T-helper 17 cell (primary cell): ENCODE measurements around the gene SLC12A8. TPM values are rescaled to one million over a fixed set of nuclear protein-coding genes. Genes with fewer than 3 reads are reported as not detected.
A peak's percentile ranks its signal among the peaks of the same experiment; 100 is the strongest.

Experiments used
- ATAC-seq: fragments of 150-1000 bp; cut with Tn5 transposase; 2 replicates; pipeline ENCODE4 v1.10.0; 2021; ENCODE audit warnings: mild to moderate bottlenecking, moderate library complexity
- DNase-seq, 3 donors: peaks; one replicate each; pipeline versions ENCODE4 v3.0.0 to v3.0.0-alpha.2; 2020 to 2021
- H3K9me3 ChIP-seq: one replicate; pipeline ENCODE4 v1.7.0; 2013; ENCODE audit warnings: low read length, mild to moderate bottlenecking; ENCODE audit not compliant: control insufficient read depth, poor library complexity, severe bottlenecking
- H3K27ac Mint-ChIP-seq: one replicate; pipeline ENCODE4 v1.8.0; 2022; ENCODE audit warnings: mild to moderate bottlenecking, moderate library complexity, mixed read lengths
- H3K27me3 Mint-ChIP-seq: one replicate; pipeline ENCODE4 v1.8.0; 2022; ENCODE audit warnings: mixed read lengths
- H3K36me3 Mint-ChIP-seq: one replicate; pipeline ENCODE4 v1.8.0; 2022; ENCODE audit warnings: low read depth, mixed read lengths
- H3K4me1 Mint-ChIP-seq: one replicate; pipeline ENCODE4 v1.8.0; 2022; ENCODE audit warnings: mild to moderate bottlenecking, mixed read lengths
- H3K4me3 Mint-ChIP-seq: one replicate; pipeline ENCODE4 v1.8.0; 2022; ENCODE audit warnings: mild to moderate bottlenecking, moderate library complexity, mixed read lengths
- total RNA-seq, 4 donors: library from RNA in 2 of 4; stranded (reverse) in 2 of 4; gene quantifications; one replicate each; pipeline ENCODE4 v1.2.3 and lab custom pipeline; 2022 to 2026

The SLC12A8 gene
- total RNA-seq, 2 donors from 2014 or later = 0.40 TPM; not detected in 1

- H3K36me3 Mint-ChIP-seq = peaks cover 2% of the 10 kb centered on the region
- H3K4me3 Mint-ChIP-seq = no peak overlapping the region
- no peak for DNase-seq
- no peak overlapping the region for H3K27ac Mint-ChIP-seq
- no peak for ATAC-seq
- peaks cover 11% of the 10 kb centered on the region for H3K4me1 Mint-ChIP-seq
- H3K9me3 ChIP-seq = no peaks in the 10 kb centered on the region
- no peaks in the 10 kb centered on the region for H3K27me3 Mint-ChIP-seq
Measured at GRCh38 chr3:125126323-125126722, 86.2 kb downstream of the SLC12A8 start.

GRCh38 chr3:125125821-125126245 is 86.7 kb downstream of the SLC12A8 start:
- no peaks in the 10 kb centered on the region for H3K9me3 ChIP-seq
- no peak for DNase-seq
- no peak overlapping the region for H3K27ac Mint-ChIP-seq

GRCh38 chr3:125123451-125124305 is 88.9 kb downstream of the SLC12A8 start:
- peak overlapping the region; percentile 12 for H3K4me3 Mint-ChIP-seq
- peaks cover 5% of the 10 kb centered on the region for H3K27me3 Mint-ChIP-seq
- no peaks in the 10 kb centered on the region for H3K9me3 ChIP-seq
- no peak overlapping the region for H3K27ac Mint-ChIP-seq
- ATAC-seq = no peak
- DNase-seq = no peak
- peaks cover 19% of the 10 kb centered on the region for H3K4me1 Mint-ChIP-seq
- H3K36me3 Mint-ChIP-seq = peaks cover 2% of the 10 kb centered on the region

More at GRCh38 chr3:125125821-125126245, 86.7 kb downstream of the SLC12A8 start:
- ATAC-seq = peak; percentile 32
- H3K27me3 Mint-ChIP-seq = no peaks in the 10 kb centered on the region
- no peak overlapping the region for H3K4me3 Mint-ChIP-seq
- peaks cover 15% of the 10 kb centered on the region for H3K4me1 Mint-ChIP-seq
- H3K36me3 Mint-ChIP-seq = peaks cover 2% of the 10 kb centered on the region

DNA sequence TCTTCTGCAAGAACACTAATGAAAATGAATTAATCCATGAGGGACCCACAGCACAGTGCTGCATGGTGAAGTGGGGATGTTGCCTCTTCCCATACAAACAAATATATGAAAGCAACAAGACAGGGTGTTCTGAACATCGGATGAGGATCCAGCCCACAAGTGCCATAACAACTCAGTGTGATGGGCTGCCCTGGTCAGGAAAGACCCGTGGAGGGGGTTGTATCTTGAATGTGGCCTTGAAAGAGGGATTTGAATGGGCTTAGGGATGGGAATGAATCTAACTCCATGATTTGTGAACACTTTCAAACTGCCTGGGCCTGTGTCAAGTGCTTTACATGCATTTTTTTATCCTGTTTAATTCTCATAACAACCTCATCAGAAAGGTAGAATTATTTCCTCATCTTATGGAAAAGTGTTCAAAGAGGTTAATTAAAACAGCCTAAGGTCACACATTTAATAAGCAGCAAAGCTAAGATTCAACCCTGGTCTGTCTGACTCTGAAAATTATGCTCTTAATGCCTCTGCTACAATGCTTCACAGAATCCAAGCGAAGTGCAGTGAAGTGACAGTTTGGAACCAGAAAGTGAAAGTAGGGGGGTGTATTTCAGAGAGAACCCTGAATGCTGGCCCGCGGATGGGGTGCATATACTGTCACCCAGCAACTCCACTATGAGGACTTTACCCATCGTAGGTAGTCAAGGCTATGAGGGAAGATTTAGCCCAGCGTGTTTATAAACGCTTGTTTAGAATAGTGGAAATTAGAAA is 91.1 kb downstream of the SLC12A8 start:
- H3K27me3 Mint-ChIP-seq = peaks cover 5% of the 10 kb centered on the region
- ATAC-seq = peak; percentile 37
- no peak for DNase-seq
- peaks cover 17% of the 10 kb centered on the region for H3K4me1 Mint-ChIP-seq
- no peaks in the 10 kb centered on the region for H3K9me3 ChIP-seq
- peaks cover 2% of the 10 kb centered on the region for H3K36me3 Mint-ChIP-seq
- peak overlapping the region; percentile 25 for H3K4me3 Mint-ChIP-seq
- peak overlapping the region; percentile 29 for H3K27ac Mint-ChIP-seq

- Mint-ChIP-seq H3K36me3 (peaks cover 2% of the 10 kb centered on the region), H3K4me3 (no peak overlapping the region), H3K27me3 (peaks cover 7% of the 10 kb centered on the region), H3K4me1 (peaks cover 18% of the 10 kb centered on the region), H3K27ac (no peak overlapping the region)
- ATAC-seq (no peak), DNase-seq (no peak)
- H3K9me3 ChIP-seq = no peaks in the 10 kb centered on the region
Measured at GRCh38 chr3:125120379-125121122, 92.0 kb downstream of the SLC12A8 start.

- Mint-ChIP-seq H3K36me3 (peaks cover 2% of the 10 kb centered on the region), H3K27me3 (peaks cover 14% of the 10 kb centered on the region), H3K27ac (peak overlapping the region; percentile 14), H3K4me1 (peaks cover 20% of the 10 kb centered on the region), H3K4me3 (peak overlapping the region; percentile 56)
- no peak for ATAC-seq
- DNase-seq = no peak
- no peaks in the 10 kb centered on the region for H3K9me3 ChIP-seq
Measured at GRCh38 chr3:125119752-125120378, 92.7 kb downstream of the SLC12A8 start.

DNA sequence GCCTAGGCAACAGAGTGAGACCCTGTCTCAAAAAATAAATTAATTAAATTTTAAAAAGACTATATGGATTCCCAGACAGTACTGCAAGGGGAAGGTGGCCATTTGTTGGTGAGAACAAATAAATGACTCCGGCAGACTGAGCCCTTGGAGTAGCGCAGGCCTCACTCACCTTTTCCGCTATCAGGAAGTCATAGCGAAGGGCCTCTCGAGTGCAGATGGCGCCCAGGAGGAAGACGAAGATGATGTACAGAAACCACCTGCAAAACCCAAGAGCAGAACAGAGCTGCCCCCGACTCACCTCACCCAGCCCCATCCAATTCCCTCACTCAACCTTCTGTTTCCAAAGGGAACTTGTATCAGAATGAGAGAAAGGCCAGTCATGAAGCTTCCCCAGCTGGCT is 93.9 kb downstream of the SLC12A8 start:
- Mint-ChIP-seq H3K4me1 (peaks cover 20% of the 10 kb centered on the region), H3K27ac (no peak overlapping the region), H3K36me3 (peaks cover 2% of the 10 kb centered on the region), H3K4me3 (no peak overlapping the region), H3K27me3 (peaks cover 23% of the 10 kb centered on the region)
- DNase-seq (no peak), ATAC-seq (no peak)
- no peaks in the 10 kb centered on the region for H3K9me3 ChIP-seq

DNA sequence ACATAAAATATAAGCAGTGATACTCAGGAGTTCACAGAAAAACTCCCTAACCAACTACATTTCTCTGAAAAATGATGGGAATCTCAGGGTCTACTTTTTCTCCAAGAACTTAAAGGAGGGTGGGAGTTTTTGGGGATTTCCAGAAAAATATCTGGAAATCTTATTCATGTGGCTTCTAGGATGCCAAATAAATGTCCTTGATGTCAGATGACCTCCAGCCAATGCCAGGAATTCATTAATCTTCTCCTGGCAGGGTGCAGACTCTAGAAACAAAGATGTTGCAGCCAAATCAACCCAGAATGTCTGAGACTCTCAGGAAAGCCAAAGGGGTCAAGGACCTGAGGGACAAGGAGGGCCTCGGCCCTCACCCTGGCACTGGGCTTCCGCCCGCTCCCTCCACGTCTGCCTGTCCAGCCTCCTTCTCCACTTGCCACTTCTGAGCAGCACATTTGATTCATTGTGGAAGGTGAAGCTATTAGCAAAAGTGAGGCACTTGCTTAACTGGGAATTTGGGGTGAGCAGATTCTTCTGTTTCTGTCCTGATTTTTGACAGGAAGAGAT is 94.8 kb downstream of the SLC12A8 start:
- peaks cover 2% of the 10 kb centered on the region for H3K36me3 Mint-ChIP-seq
- H3K4me1 Mint-ChIP-seq = peaks cover 20% of the 10 kb centered on the region
- H3K4me3 Mint-ChIP-seq = no peak overlapping the region
- ATAC-seq (no peak), DNase-seq (no peak)
- H3K27ac Mint-ChIP-seq = no peak overlapping the region
- H3K27me3 Mint-ChIP-seq = peaks cover 29% of the 10 kb centered on the region
- H3K9me3 ChIP-seq = no peaks in the 10 kb centered on the region

DNA sequence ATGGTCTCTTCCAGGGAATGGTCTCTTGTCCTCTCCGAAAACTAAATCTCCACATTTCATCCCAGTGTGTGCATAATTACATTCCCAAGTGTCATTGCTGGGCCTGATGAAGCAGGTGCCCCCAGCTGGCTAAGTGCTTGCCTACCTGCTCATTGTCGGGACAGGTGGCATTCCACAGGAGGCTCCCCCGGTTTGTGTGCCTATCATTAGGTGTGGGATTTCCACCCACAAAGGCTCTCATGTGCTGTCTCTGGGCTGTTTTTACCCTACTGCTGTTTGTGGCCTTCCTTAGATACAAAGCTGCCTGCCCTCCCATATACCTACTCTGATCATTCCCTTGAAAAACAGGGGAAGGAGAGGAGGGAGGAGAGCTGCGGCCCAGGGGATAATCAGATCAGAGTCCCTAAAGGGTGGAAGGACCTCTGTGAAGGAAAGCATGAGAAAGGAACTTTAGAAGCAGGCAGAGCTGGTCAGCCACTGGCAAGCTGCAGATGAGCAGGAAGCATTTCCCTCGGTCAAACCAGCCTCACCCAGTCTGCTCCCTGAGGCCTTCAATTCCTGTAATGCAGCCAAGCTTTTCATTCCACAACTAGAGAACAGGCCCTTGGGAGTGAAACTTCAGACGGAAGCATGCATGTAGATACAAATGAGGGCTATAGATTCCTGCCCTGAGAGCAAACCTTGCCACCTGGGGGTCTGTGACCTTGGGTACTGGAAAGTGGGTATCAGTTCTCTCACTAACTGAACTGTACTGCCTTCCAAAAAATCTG is 96.1 kb downstream of the SLC12A8 start:
- no peak for ATAC-seq
- Mint-ChIP-seq H3K27me3 (peaks cover 29% of the 10 kb centered on the region), H3K4me1 (peaks cover 13% of the 10 kb centered on the region)

GRCh38 chr3:125115640-125116039 is 96.9 kb downstream of the SLC12A8 start:
- no peaks in the 10 kb centered on the region for H3K9me3 ChIP-seq
- Mint-ChIP-seq H3K27me3 (peaks cover 33% of the 10 kb centered on the region), H3K4me3 (no peak overlapping the region), H3K4me1 (peaks cover 11% of the 10 kb centered on the region), H3K27ac (peak overlapping the region; percentile 29), H3K36me3 (no peaks in the 10 kb centered on the region)
- DNase-seq = no peak
- ATAC-seq = no peak

More for the DNA sequence above, 96.1 kb downstream of the SLC12A8 start:
- DNase-seq = no peak
- Mint-ChIP-seq H3K27ac (no peak overlapping the region), H3K4me3 (no peak overlapping the region), H3K36me3 (no peaks in the 10 kb centered on the region)
- no peaks in the 10 kb centered on the region for H3K9me3 ChIP-seq

DNA sequence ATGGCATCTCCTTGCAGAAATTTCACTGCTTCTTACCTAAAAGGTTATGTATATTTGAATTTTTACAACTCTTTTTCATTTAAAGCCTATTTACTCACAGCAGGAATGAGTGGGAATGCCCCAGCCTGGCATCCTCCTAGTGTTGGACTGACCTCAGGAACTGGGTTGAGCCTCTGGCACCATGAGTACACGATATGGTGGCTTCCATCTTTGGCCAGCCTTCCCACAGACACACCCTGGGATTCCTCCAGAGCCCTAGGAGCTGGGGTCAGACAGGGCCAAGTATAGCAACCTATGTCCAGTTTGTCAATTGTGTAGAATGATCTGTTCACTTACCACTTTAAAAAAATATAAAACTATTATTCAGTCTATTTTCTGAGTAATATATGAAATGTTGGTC is 99.6 kb downstream of the SLC12A8 start:
- no peaks in the 10 kb centered on the region for H3K36me3 Mint-ChIP-seq
- ATAC-seq (no peak), DNase-seq (no peak)
- no peaks in the 10 kb centered on the region for H3K9me3 ChIP-seq
- H3K4me1 Mint-ChIP-seq = peaks cover 12% of the 10 kb centered on the region
- H3K27ac Mint-ChIP-seq = no peak overlapping the region
- peaks cover 29% of the 10 kb centered on the region for H3K27me3 Mint-ChIP-seq
- no peak overlapping the region for H3K4me3 Mint-ChIP-seq
